Left hindlimb (tissue), 1 donor: ENCODE data around the gene ZNF284.

Source experiments
- DNase-seq: peaks from one replicate; pipeline ENCODE4 v3.0.0-alpha.2; 2018

Gene ZNF284

GRCh38 chr19:44071824-44072542 lies at the start of gene ZNF284:
TSS of gene ZNF284 (plus strand) at chr19:44072159. CDS start at chr19:44076390, 4,231 bp downstream.
- peak; percentile 94 for DNase-seq

- DNase-seq, result no peak
Observed at GRCh38 chr19:44024900-44025216, 47.1 kb upstream of the ZNF284 start.

GRCh38 chr19:44025217-44025936 lies 46.6 kb upstream of the ZNF284 start, which contains the start of gene ZNF222:
TSS of gene ZNF222 (plus strand) at chr19:44025379. CDS start at chr19:44025437, 58 bp downstream.
- peak; percentile 88 for DNase-seq

DNA sequence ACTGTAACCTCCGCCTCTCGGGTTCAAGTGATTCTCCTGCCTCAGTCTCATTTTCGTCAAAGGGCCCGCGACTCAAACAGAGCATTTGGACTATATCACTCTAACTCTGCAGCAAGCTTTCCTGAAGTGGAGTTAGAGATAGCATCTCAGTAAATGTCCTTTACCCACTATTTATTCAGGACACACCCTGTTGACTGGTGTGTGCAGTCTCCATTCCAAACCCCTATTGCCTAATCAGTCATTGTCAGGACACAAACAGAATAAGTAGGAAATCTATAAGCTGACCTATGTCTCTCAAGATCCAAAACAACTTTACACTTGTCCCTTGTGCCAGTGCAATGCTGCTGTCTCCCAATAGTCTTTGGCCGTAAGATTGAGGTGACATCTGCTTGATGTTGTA lies 45.3 kb upstream of the ZNF284 start:
- DNase-seq, result no peak

GRCh38 chr19:44032001-44032610 lies 39.9 kb upstream of the ZNF284 start:
- DNase-seq, result no peak

GRCh38 chr19:44042147-44042546 lies 29.8 kb upstream of the ZNF284 start:
- DNase-seq, result no peak

- peak; percentile 40 for DNase-seq
Observed at GRCh38 chr19:44050740-44051649, 21.0 kb upstream of the ZNF284 start.

DNA sequence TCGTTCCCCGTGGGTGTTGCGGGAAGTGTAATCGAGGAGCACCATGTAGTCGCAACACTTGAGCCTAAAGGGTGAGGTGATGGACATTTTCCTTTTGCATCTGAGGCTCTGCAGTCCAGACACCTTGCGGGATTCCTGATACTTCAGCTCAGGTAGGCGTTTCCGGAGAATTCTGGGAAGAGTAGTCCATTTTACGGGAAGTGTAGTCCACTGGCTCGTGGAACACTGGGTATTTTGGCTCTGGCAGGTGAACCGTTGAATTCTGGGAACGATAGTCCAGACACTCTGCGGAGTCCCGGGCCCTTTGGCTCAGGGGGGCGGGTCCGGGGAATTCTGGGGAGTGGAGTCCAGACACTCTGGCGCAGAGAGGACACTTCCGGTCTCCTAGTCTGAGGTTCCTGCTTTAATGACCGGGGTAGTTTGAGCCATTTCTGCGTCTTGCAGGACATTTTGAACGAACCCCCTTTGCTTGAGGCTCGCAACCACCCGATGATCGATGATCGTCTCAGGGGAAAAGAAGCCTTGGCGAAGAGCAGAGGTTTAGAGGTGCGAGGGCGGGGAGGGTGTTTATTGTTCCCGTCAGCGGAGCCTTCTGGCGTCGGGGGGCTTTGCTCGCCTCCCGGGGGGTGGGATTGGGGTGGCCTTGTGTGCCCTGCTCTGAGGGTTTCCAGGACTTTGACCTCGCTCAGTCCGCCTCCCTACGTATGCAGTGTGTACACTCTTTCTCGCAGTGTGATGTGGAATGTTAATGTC lies 20.1 kb upstream of the ZNF284 start, which contains the start of gene ZNF223:
Gene ZNF223 (plus strand): TSS at position 387 of the 753 bp plus-strand sequence. CDS start 3,141 bp downstream, outside the sequence.
- peak; percentile 98 for DNase-seq

DNA sequence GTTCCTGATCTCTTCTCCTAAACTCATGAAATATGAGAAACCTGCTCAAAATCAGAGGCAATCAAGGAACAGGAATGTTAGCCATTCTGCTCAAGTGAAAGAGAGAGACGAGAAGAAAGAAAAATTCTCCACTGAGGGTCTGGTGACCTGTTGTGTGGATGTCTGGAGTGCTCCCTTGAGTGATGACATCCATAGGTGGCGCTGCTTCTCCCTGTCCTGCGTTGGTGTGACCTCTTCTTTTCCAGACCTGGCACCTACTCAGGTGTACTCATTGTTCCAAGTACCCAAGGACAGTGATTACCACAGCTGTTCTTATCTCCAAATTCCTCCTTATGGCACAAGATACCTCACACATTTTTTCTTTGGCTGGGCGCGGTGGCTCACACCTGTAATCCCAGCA lies 16.1 kb upstream of the ZNF284 start:
- no peak for DNase-seq

GRCh38 chr19:44059229-44059628 lies 12.7 kb upstream of the ZNF284 start:
- DNase-seq, result no peak

DNA sequence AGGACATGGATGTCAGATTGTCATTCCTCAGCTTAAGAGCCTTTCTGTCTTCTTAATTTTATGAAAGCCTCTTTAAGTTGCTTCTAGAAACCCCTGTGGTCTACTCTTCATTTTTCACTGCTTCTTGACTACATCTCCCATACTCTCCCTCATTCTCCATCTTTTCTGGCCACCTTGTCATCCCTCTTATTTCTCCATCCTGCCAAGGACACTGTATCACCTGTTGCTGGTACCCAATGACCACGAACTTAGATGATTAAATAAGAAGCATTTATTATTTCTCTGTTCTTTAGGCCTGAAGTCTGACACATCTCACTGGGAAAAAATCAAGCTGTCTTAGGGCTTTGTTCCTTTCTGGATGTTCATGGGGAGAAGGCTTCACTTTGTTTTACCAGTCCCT lies 10.9 kb upstream of the ZNF284 start:
- DNase-seq, result no peak

GRCh38 chr19:44066305-44066704 lies 5.7 kb upstream of the ZNF284 start:
- no peak for DNase-seq

- no peak for DNase-seq
Observed at GRCh38 chr19:44069415-44069814, 2.5 kb upstream of the ZNF284 start.

- DNase-seq, result no peak
Observed at GRCh38 chr19:44072543-44073401, 813 bp downstream of the ZNF284 start.

DNA sequence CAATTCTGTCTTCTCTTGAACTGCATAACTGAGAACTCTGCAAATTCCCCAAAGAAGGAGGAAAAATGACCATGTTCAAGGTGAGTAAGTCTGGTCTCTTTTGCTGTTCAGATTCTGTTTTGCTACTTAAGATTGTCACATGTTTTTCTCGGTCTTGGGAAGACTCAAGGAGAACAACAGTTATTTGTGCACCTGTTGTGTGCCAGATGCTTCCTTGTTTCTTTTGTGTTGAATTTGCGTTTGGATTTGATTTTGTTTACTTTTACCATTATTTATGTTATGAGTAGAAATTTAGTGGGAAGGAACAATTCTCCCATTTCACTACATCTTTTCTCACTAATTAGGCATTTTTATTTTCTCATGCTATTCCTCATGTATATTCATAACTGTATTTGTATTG lies 4.4 kb downstream of the ZNF284 start:
- no peak for DNase-seq

DNA sequence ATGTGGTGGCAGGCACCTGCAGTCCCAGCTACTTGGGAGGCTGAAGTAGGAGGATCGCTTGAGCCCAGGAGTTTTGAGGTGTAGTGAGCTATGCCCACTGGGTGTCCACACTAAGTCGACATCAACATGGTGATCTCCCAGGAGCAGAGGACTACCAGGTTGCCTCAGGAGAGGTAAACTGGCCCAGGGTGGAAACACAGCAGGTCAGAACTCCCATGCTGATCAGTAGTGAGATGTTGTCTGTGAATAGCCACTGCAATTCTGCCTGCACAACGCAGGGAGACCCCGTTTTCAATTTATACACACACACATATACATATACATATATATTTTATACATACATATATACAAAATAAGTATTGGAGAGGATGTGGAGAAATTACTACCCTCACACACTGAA lies 20.1 kb downstream of the ZNF284 start:
- DNase-seq, result no peak

DNA sequence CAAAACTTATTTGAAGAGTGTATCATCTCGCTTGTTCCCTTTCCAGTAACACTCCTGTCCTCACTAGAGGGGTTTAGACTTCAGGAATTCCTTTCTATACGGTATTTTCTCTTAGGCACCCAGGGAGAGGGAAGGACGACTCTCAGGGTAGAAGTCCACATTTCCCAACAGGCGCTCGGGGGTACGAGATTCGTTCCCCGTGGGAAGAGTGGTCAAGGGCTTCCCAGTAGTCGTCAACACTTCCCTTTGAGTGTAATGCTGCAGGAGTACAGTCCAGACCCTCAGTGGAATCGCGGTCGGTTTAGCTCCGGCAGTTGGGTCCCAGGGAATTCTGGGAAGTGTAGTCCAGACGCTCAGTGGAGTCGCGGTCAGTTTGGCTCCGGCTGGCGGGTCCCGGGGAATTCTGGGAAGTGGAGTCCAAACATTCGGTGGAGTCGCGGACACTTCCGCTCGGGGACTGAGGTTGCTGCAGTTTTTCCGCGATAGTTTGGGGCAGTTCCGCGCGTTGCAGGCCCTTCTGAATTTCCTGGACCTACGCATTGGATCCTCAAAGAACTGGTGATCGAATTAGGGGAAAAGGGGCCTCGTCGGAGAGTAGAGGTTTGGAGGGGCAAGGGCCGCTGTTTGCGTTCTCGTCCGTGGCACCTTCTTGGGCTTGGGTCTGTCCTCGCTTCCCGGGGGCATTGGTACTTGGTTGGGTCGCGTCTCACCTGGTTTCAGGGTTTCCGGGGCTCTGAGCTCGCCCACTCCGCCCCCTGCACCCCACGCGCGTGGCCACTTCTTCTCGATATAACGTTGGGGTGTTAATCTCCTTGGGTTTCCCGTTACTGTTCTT lies 22.2 kb downstream of the ZNF284 start, which contains the start of gene ZNF224:
Gene ZNF224 (plus strand): TSS at position 431 of the 835 bp plus-strand sequence. CDS start 3,513 bp downstream, outside the sequence.
- DNase-seq, result peak; percentile 96

DNA sequence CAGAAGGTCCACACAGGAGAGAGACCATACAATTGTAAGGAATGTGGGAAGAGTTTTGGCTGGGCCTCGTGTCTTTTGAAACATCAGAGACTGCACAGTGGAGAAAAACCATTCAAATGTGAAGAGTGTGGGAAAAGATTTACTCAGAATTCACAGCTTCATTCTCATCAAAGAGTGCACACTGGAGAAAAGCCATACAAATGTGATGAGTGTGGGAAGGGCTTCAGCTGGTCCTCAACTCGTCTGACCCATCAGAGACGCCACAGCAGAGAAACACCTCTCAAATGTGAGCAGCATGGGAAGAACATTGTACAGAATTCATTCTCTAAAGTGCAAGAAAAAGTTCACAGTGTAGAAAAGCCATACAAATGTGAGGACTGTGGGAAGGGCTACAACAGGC lies 35.8 kb downstream of the ZNF284 start:
- DNase-seq, result no peak

DNA sequence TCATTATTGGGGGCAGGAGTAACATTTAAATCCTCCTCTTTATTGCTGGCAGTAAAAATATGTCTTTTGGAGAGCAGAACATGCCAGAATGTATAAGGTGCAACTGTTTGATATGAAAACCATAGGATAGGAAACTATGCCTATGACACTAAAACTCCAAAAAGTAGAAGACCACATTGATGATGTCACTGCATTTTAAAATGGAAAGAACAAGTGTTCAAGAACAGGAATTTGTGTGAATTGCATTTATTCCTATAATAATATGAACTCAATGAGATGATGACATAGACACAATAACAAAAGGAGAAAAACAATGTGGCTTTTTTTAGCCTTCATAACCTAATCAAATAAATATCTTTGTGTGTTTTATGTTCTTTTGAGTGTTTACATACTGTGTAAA lies 37.5 kb downstream of the ZNF284 start:
- no peak for DNase-seq

- DNase-seq, result peak; percentile 35
Observed at GRCh38 chr19:44111910-44112463, 40.0 kb downstream of the ZNF284 start.
